ENCODE results near the gene CAT.

The CAT gene

GRCh38 chr11:34439610-34440198 lies 970 bp downstream of the CAT start:
- TF ChIP-seq SPI1 (IDR thresholded peaks at IDR 0.05; ENCODE audit: borderline replicate concordance, low read depth), result no peak
- no peak; the same call in 1 of the 2 replicates for TF ChIP-seq POLR2AphosphoS5 (IDR thresholded peaks at IDR 0.05; ENCODE audit: low read depth)
- TF ChIP-seq, protein P1, sequence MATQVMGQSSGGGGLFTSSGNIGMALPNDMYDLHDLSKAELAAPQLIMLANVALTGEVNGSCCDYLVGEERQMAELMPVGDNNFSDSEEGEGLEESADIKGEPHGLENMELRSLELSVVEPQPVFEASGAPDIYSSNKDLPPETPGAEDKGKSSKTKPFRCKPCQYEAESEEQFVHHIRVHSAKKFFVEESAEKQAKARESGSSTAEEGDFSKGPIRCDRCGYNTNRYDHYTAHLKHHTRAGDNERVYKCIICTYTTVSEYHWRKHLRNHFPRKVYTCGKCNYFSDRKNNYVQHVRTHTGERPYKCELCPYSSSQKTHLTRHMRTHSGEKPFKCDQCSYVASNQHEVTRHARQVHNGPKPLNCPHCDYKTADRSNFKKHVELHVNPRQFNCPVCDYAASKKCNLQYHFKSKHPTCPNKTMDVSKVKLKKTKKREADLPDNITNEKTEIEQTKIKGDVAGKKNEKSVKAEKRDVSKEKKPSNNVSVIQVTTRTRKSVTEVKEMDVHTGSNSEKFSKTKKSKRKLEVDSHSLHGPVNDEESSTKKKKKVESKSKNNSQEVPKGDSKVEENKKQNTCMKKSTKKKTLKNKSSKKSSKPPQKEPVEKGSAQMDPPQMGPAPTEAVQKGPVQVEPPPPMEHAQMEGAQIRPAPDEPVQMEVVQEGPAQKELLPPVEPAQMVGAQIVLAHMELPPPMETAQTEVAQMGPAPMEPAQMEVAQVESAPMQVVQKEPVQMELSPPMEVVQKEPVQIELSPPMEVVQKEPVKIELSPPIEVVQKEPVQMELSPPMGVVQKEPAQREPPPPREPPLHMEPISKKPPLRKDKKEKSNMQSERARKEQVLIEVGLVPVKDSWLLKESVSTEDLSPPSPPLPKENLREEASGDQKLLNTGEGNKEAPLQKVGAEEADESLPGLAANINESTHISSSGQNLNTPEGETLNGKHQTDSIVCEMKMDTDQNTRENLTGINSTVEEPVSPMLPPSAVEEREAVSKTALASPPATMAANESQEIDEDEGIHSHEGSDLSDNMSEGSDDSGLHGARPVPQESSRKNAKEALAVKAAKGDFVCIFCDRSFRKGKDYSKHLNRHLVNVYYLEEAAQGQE (IDR thresholded peaks at IDR 0.05; ENCODE audit: insufficient replicate concordance, low read depth), result no peak
- no peak for TF ChIP-seq GABPA (IDR thresholded peaks at IDR 0.05; ENCODE audit: low read depth)
- Histone ChIP-seq H3K27ac (replicated peaks) (peak overlapping the region; percentile 93), H3K4me3 (replicated peaks; ENCODE audit: insufficient read depth, low read length) (peak overlapping the region; percentile 79), H3K27me3 (ENCODE audit: insufficient read depth, poor library complexity, severe bottlenecking) (no peaks in the 10 kb centered on the region)
- DNase-seq (ENCODE audit: low read depth in 1 of 2, low spot score in 1 of 2), result no peak

DNA sequence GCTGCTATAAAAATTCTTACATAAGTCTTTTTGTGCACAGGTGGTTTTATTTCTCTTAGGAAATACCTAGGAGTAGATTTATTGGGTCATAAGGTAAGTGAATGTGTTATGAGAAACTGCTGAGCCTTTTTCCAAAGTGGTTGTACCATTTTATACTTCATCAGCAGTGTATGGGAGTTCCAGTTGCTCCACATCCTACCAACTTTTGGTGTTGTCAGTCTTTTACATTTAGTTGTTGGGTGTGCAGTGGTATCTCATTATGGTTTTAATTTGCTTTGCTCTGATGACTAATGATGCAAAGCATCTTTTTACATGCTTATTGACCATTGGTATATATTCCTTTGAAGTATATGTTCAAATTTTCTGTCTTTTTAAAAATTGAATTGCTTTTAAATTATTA lies 3.1 kb downstream of the CAT start:
- H3K27me3 ChIP-seq (ENCODE audit: insufficient read depth, poor library complexity, severe bottlenecking), result no peaks in the 10 kb centered on the region
- H3K4me3 ChIP-seq (replicated peaks; ENCODE audit: insufficient read depth, low read length), result peak overlapping the region; percentile 79; the same call in 1 of the 2 replicates
- DNase-seq (ENCODE audit: low read depth in 1 of 2, low spot score in 1 of 2), result no peak
- H3K27ac ChIP-seq (replicated peaks), result peak overlapping the region; percentile 93
- TF ChIP-seq CTCF (IDR thresholded peaks at IDR 0.05; ENCODE audit: insufficient read depth, low read length), result no peak
- no peak for TF ChIP-seq POLR2AphosphoS5 (IDR thresholded peaks at IDR 0.05; ENCODE audit: low read depth)
- no peak for TF ChIP-seq SPI1 (IDR thresholded peaks at IDR 0.05; ENCODE audit: borderline replicate concordance, low read depth)
- no peak for TF ChIP-seq GABPA (IDR thresholded peaks at IDR 0.05; ENCODE audit: low read depth)
- TF ChIP-seq, protein P1 (IDR thresholded peaks at IDR 0.05; ENCODE audit: insufficient replicate concordance, low read depth), result no peak

DNA sequence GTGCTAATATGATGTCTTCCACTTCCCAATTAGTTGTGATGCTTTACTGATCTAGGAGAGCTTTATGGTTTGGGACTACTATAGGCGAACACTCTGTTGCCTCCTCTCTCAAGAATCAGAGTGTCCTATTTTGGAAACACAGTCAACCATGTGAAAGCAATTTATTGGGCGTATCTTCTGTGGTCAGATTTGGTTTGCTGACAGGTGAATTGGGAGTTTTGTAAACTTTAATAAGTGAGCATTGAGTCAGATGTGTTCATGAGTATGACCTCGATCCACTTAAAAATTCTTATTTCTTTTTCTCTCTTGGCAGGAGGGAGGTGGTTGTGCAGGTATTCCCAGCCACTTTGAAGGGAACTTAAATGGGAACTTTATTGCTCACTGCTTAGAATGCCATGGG lies 4.4 kb downstream of the CAT start:
- Histone ChIP-seq H3K4me3 (replicated peaks; ENCODE audit: insufficient read depth, low read length) (no peak overlapping the region), H3K27me3 (ENCODE audit: insufficient read depth, poor library complexity, severe bottlenecking) (no peaks in the 10 kb centered on the region), H3K27ac (replicated peaks) (peak overlapping the region; percentile 4; the same call in 1 of the 2 replicates)
- TF ChIP-seq CTCF (IDR thresholded peaks at IDR 0.05; ENCODE audit: insufficient read depth, low read length), result no peak
- TF ChIP-seq POLR2AphosphoS5 (IDR thresholded peaks at IDR 0.05; ENCODE audit: low read depth), result no peak
- TF ChIP-seq SPI1 (IDR thresholded peaks at IDR 0.05; ENCODE audit: borderline replicate concordance, low read depth), result no peak
- TF ChIP-seq, protein P1 (IDR thresholded peaks at IDR 0.05; ENCODE audit: insufficient replicate concordance, low read depth), result no peak
- TF ChIP-seq GABPA (IDR thresholded peaks at IDR 0.05; ENCODE audit: low read depth), result no peak
- DNase-seq (ENCODE audit: low read depth in 1 of 2, low spot score in 1 of 2), result no peak
